Neural cell (in vitro differentiated cells): Measurements from ENCODE around the gene GFRA1.

Source experiments
- CTCF ChIP-seq: fragments of 450-650 bp; IDR thresholded peaks from 2 replicates; pipeline ENCODE4 v1.5.1; 2014; ENCODE audit warnings: antibody characterized with exemption, mild to moderate bottlenecking, moderate library complexity; ENCODE audit not compliant: poor library complexity, severe bottlenecking
- EP300 ChIP-seq: fragments of 450-650 bp; conservative IDR thresholded peaks from 2 replicates; pipeline ENCODE4 v1.6.1; 2014; ENCODE audit warnings: antibody characterized with exemption, mild to moderate bottlenecking, moderate library complexity; ENCODE audit not compliant: poor library complexity, severe bottlenecking
- EZH2 ChIP-seq: fragments of 200-600, 300-800 bp; shearing (Covaris generic), sonication (generic); IDR thresholded peaks from 2 replicates; pipeline ENCODE4 v1.6.1; 2014; ENCODE audit warnings: antibody characterized with exemption, low read length, borderline replicate concordance, mild to moderate bottlenecking; ENCODE audit not compliant: insufficient read depth, poor library complexity, severe bottlenecking
- MXI1 ChIP-seq: fragments of 450-650 bp; conservative IDR thresholded peaks from 2 replicates; pipeline ENCODE4 v1.6.1; 2014; ENCODE audit warnings: antibody characterized with exemption, mild to moderate bottlenecking; ENCODE audit not compliant: poor library complexity, severe bottlenecking
- POLR2AphosphoS5 ChIP-seq: IDR thresholded peaks from 2 replicates; pipeline ENCODE4 v1.6.1; 2012
- RAD21 ChIP-seq: fragments of 450-650 bp; conservative IDR thresholded peaks from 2 replicates; pipeline ENCODE4 v1.6.1; 2014; ENCODE audit warnings: antibody characterized with exemption, mild to moderate bottlenecking, moderate library complexity
- SMC3 ChIP-seq: fragments of 450-650 bp; conservative IDR thresholded peaks from 2 replicates; pipeline ENCODE4 v1.6.1; 2014; ENCODE audit warnings: antibody characterized with exemption, mild to moderate bottlenecking, moderate library complexity; ENCODE audit not compliant: poor library complexity
- TAF1 ChIP-seq: IDR thresholded peaks from 2 replicates; pipeline ENCODE4 v1.6.1; 2012; ENCODE audit warnings: low read depth
- TF ChIP-seq, protein P1 (sequence below): IDR thresholded peaks from 2 replicates; pipeline ENCODE4 v1.6.1; 2012; ENCODE audit warnings: borderline replicate concordance

DNA sequence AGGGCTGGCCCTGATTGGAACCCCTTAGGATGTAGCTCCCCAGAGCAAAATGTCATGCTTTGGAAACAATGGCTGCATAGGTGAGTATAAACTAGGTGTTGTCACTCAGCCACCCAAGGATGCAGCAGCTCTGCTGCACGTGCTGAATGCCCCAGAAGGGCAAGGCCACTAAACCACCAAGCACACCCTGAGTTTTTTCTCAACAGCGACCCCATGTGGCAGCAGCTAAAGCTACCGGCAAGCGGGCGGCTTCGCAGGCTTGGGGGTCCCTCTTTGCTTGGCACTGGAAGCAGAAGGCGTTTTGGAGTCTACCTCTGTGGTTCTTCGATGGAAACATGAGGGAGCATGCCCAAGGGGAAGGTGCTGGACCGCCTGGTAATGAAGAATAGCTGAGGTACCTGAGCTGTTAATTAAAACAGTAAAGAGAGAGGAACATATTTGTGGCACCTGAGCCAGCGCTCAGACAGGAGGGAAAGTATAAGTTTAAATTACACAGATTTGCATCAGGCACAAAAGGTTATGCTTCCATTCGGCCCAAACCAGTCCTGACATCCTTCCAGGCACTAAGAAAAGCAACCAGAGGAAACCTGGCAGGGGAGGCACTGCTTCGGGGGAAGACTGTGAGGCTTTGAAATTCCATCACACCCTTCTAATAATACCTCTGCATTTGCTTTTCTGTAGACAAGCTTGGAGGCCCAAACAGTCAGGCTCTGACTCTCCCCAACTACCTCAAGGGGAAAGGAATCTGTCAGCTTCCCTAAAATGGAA lies 152.1 kb downstream of the GFRA1 start:
- peak; percentile 27 for TF ChIP-seq CTCF
- no peak for TF ChIP-seq EP300
- TF ChIP-seq EZH2: no peak
- no peak for TF ChIP-seq MXI1
- no peak for TF ChIP-seq POLR2AphosphoS5
- no peak for TF ChIP-seq SMC3
- no peak for TF ChIP-seq RAD21
- TF ChIP-seq, protein P1, sequence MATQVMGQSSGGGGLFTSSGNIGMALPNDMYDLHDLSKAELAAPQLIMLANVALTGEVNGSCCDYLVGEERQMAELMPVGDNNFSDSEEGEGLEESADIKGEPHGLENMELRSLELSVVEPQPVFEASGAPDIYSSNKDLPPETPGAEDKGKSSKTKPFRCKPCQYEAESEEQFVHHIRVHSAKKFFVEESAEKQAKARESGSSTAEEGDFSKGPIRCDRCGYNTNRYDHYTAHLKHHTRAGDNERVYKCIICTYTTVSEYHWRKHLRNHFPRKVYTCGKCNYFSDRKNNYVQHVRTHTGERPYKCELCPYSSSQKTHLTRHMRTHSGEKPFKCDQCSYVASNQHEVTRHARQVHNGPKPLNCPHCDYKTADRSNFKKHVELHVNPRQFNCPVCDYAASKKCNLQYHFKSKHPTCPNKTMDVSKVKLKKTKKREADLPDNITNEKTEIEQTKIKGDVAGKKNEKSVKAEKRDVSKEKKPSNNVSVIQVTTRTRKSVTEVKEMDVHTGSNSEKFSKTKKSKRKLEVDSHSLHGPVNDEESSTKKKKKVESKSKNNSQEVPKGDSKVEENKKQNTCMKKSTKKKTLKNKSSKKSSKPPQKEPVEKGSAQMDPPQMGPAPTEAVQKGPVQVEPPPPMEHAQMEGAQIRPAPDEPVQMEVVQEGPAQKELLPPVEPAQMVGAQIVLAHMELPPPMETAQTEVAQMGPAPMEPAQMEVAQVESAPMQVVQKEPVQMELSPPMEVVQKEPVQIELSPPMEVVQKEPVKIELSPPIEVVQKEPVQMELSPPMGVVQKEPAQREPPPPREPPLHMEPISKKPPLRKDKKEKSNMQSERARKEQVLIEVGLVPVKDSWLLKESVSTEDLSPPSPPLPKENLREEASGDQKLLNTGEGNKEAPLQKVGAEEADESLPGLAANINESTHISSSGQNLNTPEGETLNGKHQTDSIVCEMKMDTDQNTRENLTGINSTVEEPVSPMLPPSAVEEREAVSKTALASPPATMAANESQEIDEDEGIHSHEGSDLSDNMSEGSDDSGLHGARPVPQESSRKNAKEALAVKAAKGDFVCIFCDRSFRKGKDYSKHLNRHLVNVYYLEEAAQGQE: no peak
- TF ChIP-seq TAF1: no peak
